AG04449 (cell line): ENCODE data around the gene CSNK2A2.
A peak's percentile ranks its signal among the peaks of the same experiment; 100 is the strongest.

Experiments
- CTCF ChIA-PET: fragments of 350-600 bp; formaldehyde crosslinking; extraction: SDS; loops from one replicate; lab custom pipeline; 2021; ENCODE audit warnings: antibody characterized with exemption; lab: Yijun Ruan, JAX
- POLR2A ChIA-PET: fragments of 400-600, 350-600 bp; formaldehyde crosslinking; extraction: SDS; loops from one replicate; lab custom pipeline; 2020; ENCODE audit warnings: antibody characterized with exemption, inconsistent platforms; lab: Yijun Ruan, JAX
- DNase-seq: peaks from one replicate; pipeline ENCODE4 v3.0.0-alpha.2; 2010; ENCODE audit warnings: low read depth, low spot score
- H3K4me3 ChIP-seq: 2 replicates; pipeline ENCODE4 v1.5.1; 2011; ENCODE audit warnings: low read depth, mild to moderate bottlenecking, control low read depth, low read length
- CTCF ChIP-seq: IDR thresholded peaks from one replicate; pipeline ENCODE4 v1.5.1; 2011; ENCODE audit warnings: mild to moderate bottlenecking, moderate library complexity, low read length, control low read depth, inconsistent platforms; ENCODE audit not compliant: insufficient read depth; ENCODE audit errors: missing control alignments

The CSNK2A2 gene

GRCh38 chr16:58198022-58198683 is at the start of gene CSNK2A2:
TSS of gene CSNK2A2 (minus strand) at chr16:58198106. CDS start at chr16:58197736, 370 bp downstream.
- peak within 1 kb of the TSS; percentile 76 for H3K4me3 ChIP-seq
- ChIA-PET CTCF (interaction anchor here (0.7 to 1.7 kb wide), 3 partner anchors 9 to 25 kb away, joined by 3 to 8 read pairs (median 3); no protein-coding TSS in a partner anchor), POLR2A (no interaction called here)
- peak; percentile 48 for TF ChIP-seq CTCF
- DNase-seq, result no peak

- POLR2A ChIA-PET, result no interaction called here
- TF ChIP-seq CTCF, result no peak
- no peak overlapping the region for H3K4me3 ChIP-seq
- CTCF ChIA-PET, result no interaction called here
- DNase-seq, result no peak
These were observed 45.7 kb upstream of the CSNK2A2 start for GRCh38 chr16:58243528-58244004.

GRCh38 chr16:58236831-58237230 is 38.9 kb upstream of the CSNK2A2 start:
- H3K4me3 ChIP-seq, result no peak overlapping the region
- TF ChIP-seq CTCF, result no peak
- ChIA-PET POLR2A (no interaction called here), CTCF (no interaction called here)
- DNase-seq, result no peak

- no peak for DNase-seq
- POLR2A ChIA-PET, result no interaction called here
- TF ChIP-seq CTCF, result no peak
- H3K4me3 ChIP-seq, result peak overlapping the region; percentile 55
- CTCF ChIA-PET, result no interaction called here
These were observed 38.4 kb upstream of the CSNK2A2 start for GRCh38 chr16:58236231-58236690.

- ChIA-PET CTCF (no interaction called here), POLR2A (no interaction called here)
- TF ChIP-seq CTCF, result no peak
- no peak for DNase-seq
- no peak overlapping the region for H3K4me3 ChIP-seq
These were observed 37.8 kb upstream of the CSNK2A2 start for GRCh38 chr16:58235663-58236062.

GRCh38 chr16:58234831-58235595 is 37.1 kb upstream of the CSNK2A2 start:
- no peak for DNase-seq
- no peak overlapping the region for H3K4me3 ChIP-seq
- POLR2A ChIA-PET, result no interaction called here
- no peak for TF ChIP-seq CTCF
- CTCF ChIA-PET, result no interaction called here
